Skeletal muscle tissue (tissue), 4 donors: ENCODE results near the gene MRPL9. TPM values are rescaled to one million over a fixed set of nuclear protein-coding genes. Genes with fewer than 3 reads are reported as not detected.
A peak's percentile ranks its signal among the peaks of the same experiment; 100 is the strongest.
"Not testable (repeated sequence)": the region's sequence is repeated elsewhere in the genome, so short reads cannot be mapped to it uniquely, and the experiment has no call there.

ENCODE experiments used
- H3K27ac ChIP-seq: one replicate; pipeline ENCODE4 v1.7.0; 2013; ENCODE audit warnings: mild to moderate bottlenecking, low read depth, low read length, inconsistent platforms
- H3K27me3 ChIP-seq, 3 donors: one replicate each; pipeline ENCODE4 v1.7.0; 2013; ENCODE audit warnings: low read length in 3 of 3; ENCODE audit not compliant: control insufficient read depth in 3 of 3, insufficient read depth in 3 of 3
- H3K36me3 ChIP-seq, 3 donors: one replicate each; pipeline ENCODE4 v1.7.0; 2013; ENCODE audit warnings: low read length in 3 of 3; ENCODE audit not compliant: control insufficient read depth in 3 of 3, insufficient read depth in 3 of 3
- H3K4me1 ChIP-seq, 3 donors: one replicate each; pipeline ENCODE4 v1.7.0; 2013; ENCODE audit warnings: low read length in 3 of 3, mild to moderate bottlenecking in 3 of 3; ENCODE audit not compliant: control insufficient read depth in 3 of 3, insufficient read depth in 3 of 3
- H3K4me3 ChIP-seq, 3 donors: one replicate each; pipeline ENCODE4 v1.7.0; 2013; ENCODE audit warnings: low read length in 3 of 3
- H3K9ac ChIP-seq, 3 donors: one replicate each; pipeline ENCODE4 v1.7.0; 2013; ENCODE audit warnings: low read length in 3 of 3, mild to moderate bottlenecking in 3 of 3, moderate library complexity in 2 of 3, low read depth in 1 of 3
- H3K9me3 ChIP-seq, 3 donors: one replicate each; pipeline ENCODE4 v1.7.0; 2013; ENCODE audit warnings: low read length in 3 of 3; ENCODE audit not compliant: control insufficient read depth in 3 of 3
- total RNA-seq: library from RNA; depleted of rRNA; stranded (reverse); fragments of >200 nt; gene quantifications from one replicate; pipeline ENCODE4 v1.2.3, GENCODE V29; 2014
- donor health status: Osteomylitis.

MRPL9 gene
- total RNA-seq, 1 donor from 2014 or later = 90.3 TPM

DNA sequence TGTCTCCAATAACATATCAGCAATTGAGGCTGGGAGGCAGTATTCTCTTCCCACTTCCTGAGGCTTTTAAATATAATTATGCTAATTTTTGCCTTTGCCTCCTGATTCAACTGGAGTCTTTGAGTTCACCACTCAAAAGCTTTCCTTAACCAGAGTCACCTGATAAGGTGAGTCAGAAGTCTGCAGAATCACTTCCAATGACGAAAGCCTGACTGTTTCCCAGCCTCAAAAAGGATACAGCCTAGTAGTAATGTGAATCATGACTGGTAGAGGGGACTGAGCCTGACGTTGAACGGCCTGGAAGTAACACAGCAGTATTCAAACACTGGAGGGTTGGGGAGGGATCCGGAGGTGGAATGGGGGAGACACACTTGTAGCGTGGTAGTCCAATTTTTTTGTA is 10.4 kb upstream of the MRPL9 start:
- Histone ChIP-seq H3K9me3 (no peaks in the 10 kb centered on the region), H3K4me1 (no peaks in the 10 kb centered on the region), H3K36me3 (peaks cover 9 to 35% (median 34%) of the 10 kb centered on the region in 3 donors), H3K27ac (no peak overlapping the region), H3K27me3 (no peaks in the 10 kb centered on the region), H3K4me3 (no peak overlapping the region), H3K9ac (no peak overlapping the region)

DNA sequence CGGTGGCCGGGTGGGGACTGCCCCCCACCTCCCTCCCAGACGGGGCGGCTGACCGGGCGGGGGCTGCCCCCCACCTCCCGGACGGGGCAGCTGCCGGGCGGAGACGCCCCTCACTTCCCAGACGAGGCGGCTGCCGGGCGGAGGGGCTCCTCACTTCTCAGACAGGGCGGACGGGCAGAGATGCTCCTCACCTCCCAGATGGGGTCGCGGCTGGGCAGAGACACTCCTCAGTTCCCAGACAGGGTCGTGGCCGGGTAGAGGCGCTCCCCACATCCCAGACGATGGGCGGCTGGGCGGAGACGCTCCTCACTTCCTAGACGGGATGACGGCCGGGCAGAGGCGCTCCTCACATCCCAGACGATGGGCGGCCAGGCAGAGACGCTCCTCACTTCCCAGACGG is 6.0 kb upstream of the MRPL9 start:
- H3K4me1 ChIP-seq, H3K27me3 ChIP-seq, H3K4me3 ChIP-seq, H3K27ac ChIP-seq, H3K9me3 ChIP-seq, H3K9ac ChIP-seq: not testable (repeated sequence)
- H3K36me3 ChIP-seq = peaks cover 2 to 11% (median 8%) of the 10 kb centered on the region in 3 donors

DNA sequence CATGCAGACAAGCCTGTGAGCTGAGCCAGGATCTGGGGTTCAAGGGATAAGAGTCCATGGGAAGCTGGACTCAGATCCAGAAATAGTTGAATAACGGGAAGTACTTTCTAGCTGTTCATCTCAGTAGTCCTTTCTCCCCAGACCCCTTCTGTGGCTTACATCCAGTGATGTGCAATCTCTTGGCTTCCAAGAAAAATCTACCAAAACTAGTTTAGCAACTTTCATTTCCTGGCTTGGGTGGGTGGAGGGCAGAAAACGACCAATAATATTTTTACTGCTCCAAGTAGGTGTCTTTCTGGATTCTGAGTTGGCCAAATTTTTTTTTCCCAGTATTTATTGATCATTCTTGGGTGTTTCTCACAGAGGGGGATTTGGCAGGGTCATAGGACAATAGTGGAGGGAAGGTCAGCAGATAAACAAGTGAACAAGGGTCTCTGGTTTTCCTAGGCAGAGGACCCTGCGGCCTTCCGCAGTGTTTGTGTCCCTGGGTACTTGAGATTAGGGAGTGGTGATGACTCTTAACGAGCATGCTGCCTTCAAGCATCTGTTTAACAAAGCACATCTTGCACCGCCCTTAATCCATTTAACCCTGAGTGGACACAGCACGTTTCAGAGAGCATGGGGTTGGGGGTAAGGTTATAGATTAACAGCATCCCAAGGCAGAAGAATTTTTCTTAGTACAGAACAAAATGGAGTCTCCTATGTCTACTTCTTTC is 5.2 kb upstream of the MRPL9 start:
- H3K36me3 ChIP-seq, H3K4me1 ChIP-seq, H3K9ac ChIP-seq, H3K27ac ChIP-seq, H3K9me3 ChIP-seq, H3K27me3 ChIP-seq, H3K4me3 ChIP-seq: not testable (repeated sequence)

DNA sequence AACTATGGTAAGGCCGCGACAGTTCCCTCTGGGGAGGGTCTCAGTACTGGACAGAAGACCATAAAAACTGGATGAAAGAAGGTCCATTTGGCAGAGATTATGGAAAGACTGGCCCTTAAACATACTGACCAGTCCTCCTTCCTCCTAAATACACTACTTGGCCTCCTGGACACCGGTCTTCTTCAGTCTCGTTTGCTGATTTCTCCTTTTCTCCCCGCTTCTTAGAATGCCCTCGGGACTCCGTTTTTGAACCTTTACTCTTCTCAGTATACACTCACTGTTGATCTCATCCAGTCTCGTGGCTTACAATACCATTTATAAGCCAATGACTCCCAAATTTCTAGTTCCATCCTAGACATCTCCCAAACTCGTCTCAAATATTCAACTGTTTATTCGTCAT is 694 bp upstream of the MRPL9 start:
- no peaks in the 10 kb centered on the region for H3K27me3 ChIP-seq
- peak overlapping the region; percentile 75 to 92 (median 75) for H3K9ac ChIP-seq
- H3K36me3 ChIP-seq = peaks cover 17 to 26% (median 24%) of the 10 kb centered on the region in 3 donors
- H3K4me1 ChIP-seq = peaks cover 8 to 11% (median 11%) of the 10 kb centered on the region in 3 donors
- no peaks in the 10 kb centered on the region for H3K9me3 ChIP-seq
- peak overlapping the region; percentile 86 for H3K27ac ChIP-seq
- peak overlapping the region; percentile 76 to 90 (median 85) for H3K4me3 ChIP-seq

DNA sequence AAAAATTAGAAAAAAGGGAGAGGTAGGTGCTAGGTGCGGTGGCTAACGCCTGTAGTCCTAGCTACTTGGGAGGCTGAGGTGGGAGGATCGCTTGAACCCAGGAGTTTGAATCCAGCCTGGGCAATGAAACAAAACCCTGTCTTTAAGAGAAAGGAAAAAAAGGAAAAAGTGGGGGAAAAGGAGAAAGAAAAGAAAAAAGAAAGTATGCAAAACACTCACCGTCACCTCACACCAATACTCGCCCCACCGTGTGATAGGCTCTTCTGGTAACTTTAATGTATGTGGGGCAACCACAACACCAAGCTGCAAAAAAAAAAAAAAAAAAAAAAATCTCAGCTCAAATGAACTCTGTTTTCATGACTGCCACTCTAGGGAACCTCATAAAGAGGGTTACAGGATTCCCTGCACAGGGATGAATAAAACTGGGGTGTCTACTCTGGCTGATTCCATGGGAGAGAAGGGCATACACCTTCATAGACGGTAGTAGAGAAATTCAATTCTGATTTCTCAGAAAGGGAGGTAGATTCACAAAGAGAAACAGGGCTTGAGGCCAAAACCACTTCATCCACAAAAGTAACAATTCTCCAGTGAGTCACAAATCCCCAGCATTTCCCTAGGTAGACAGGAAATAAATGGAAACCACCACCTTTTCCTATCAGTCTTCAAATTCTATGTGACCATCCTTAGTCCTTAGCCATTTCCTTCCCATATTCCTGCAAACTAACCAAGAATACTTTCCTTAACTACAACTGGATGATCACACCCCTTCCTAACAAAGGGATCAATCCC is 2.5 kb downstream of the MRPL9 start:
- Histone ChIP-seq H3K9me3 (no peaks in the 10 kb centered on the region), H3K4me1 (peaks cover 8 to 11% (median 11%) of the 10 kb centered on the region in 3 donors), H3K27ac (no peak overlapping the region), H3K4me3 (no peak overlapping the region), H3K36me3 (peaks cover 29 to 43% (median 36%) of the 10 kb centered on the region in 3 donors), H3K27me3 (no peaks in the 10 kb centered on the region), H3K9ac (no peak overlapping the region)

DNA sequence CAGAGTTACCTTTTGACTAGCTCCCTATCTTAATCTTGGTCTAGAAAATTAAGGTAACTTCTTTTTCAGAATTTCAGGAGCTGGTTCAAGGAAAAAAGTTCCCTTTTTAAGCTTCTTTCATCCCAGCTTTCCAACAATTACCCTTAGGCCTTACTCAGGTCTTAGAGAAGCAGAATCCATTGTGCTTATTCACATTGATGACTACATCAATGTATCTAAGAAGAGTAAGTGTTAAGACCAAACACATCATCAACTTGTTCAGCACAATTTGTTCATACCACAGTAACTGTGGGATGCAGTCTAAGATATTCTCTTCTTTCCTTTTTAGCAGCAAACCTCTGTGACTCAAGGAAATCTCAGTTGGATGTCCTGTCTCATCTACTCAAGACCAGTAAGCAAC is 4.1 kb downstream of the MRPL9 start:
- peaks cover 8 to 11% (median 11%) of the 10 kb centered on the region in 3 donors for H3K4me1 ChIP-seq
- peaks cover 34 to 43% (median 36%) of the 10 kb centered on the region in 3 donors for H3K36me3 ChIP-seq
- no peak overlapping the region for H3K9ac ChIP-seq
- H3K27me3 ChIP-seq = no peaks in the 10 kb centered on the region
- H3K27ac ChIP-seq = no peak overlapping the region
- no peaks in the 10 kb centered on the region for H3K9me3 ChIP-seq
- no peak overlapping the region for H3K4me3 ChIP-seq

DNA sequence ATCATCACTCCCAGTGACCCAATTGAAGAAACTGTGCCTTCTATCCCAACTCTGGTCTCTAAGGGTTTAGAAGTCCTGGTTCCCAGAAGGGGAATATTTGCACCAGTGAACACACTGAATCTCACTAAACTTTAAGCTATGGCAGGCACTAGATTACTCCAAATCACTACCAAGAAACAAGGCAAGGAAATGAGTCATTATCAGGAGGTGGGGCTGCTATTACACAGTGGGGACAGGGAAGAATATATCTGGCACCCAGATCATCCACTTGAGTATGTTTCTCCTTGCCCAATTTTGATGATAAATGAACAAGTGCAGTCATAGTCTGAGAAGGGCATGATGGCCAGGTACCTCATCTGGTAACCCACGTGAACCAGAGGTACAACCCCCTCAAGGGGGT is 7.0 kb downstream of the MRPL9 start:
- H3K9me3 ChIP-seq = no peaks in the 10 kb centered on the region
- H3K36me3 ChIP-seq = peaks cover 27 to 35% (median 28%) of the 10 kb centered on the region in 3 donors
- H3K27ac ChIP-seq = no peak overlapping the region
- no peak overlapping the region for H3K4me3 ChIP-seq
- H3K9ac ChIP-seq = no peak overlapping the region
- no peaks in the 10 kb centered on the region for H3K27me3 ChIP-seq
- H3K4me1 ChIP-seq = no peaks in the 10 kb centered on the region

DNA sequence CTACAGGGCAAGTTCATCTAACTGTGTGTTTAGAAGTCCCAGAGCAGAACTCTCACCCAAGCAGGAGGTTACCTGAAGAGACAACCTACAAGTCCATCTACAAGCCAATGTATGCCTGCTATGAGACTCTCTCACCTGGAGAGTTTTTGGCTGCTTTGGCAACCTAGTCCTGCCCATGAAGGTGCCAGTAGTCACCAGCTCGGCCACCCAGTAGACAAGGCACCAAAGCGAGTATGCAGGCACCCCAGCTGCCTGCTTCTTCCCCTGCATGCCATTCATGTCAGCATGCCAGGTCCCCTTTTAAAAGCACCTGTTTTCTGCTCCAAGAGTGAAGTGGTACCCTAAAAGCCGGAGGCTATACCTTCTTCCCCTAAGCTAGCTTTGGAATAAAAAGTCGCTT is 21.8 kb downstream of the MRPL9 start:
- Histone ChIP-seq H3K4me1 (peaks cover 0 to 14% (median 0%) of the 10 kb centered on the region in 3 donors), H3K9me3 (peaks cover 0 to 3% (median 0%) of the 10 kb centered on the region in 3 donors), H3K4me3 (no peak overlapping the region), H3K27ac (no peak overlapping the region), H3K27me3 (no peaks in the 10 kb centered on the region), H3K36me3 (no peaks in the 10 kb centered on the region), H3K9ac (peak overlapping the region in 1 of 3 donors; percentile 8)

DNA sequence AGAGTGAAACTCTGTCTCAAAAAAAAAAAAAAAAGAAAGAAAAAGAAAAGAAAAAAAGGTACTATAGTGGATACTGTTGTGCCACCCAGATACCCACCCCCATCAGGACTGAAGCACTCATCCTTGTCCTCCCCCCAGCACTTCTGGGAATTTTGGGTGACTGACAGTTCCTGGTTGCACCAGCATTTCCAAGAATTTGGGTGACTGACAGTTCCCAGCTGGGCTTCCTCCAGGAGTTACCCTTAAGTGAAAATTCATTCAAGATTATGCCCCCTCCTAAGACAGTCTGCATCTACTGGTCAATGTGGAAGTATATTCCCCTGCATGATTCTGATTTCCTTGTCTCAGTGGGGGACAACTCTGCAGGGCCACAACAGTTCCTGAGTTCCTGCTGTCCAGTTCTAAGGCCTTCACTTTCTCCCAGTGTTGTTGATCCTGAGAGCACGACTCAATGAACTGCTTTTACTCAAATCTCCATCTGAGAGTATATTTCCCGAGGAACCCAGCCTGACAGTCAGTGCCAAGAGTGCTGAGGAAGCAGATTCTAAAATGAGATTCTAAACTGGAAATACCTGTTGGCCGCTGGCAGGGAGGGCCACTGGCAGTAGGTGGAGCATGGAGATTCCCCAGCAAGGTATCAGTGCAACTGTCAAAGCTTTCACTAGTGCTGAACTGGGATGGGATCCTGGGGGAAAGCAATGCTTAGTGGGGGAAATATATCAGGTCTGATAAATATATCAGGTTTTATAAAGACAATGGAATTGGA is 23.5 kb downstream of the MRPL9 start:
- Histone ChIP-seq H3K36me3 (no peaks in the 10 kb centered on the region), H3K27me3 (no peaks in the 10 kb centered on the region), H3K27ac (no peak overlapping the region), H3K4me1 (peaks cover 0 to 17% (median 2%) of the 10 kb centered on the region in 3 donors), H3K4me3 (no peak overlapping the region), H3K9me3 (peaks cover 0 to 3% (median 0%) of the 10 kb centered on the region in 3 donors), H3K9ac (no peak overlapping the region)
